Panc1 (cell line): ENCODE data around the gene ORC2. TPM values are rescaled to one million over a fixed set of nuclear protein-coding genes. Genes with fewer than 3 reads are reported as not detected.

Experiments
- ATAC-seq: fragments of 200-7000 bp; cut with Tn5 transposase; 2 replicates; pipeline ENCODE4 v1.9.1; 2020; ENCODE audit warnings: mild to moderate bottlenecking, moderate library complexity
- BruUV-seq: library from RNA; stranded (reverse); fragments of 400-500 nt; replicated peaks from 2 replicates; lab custom pipeline; 2021; lab: Mats Ljungman, UMichigan
- CTCF ChIA-PET: fragments of 300-600 bp; sonication (Branson Sonifier 250); formaldehyde crosslinking; loops from one replicate; lab custom pipeline; 2022; ENCODE audit warnings: antibody characterized with exemption; lab: Charles Lee
- POLR2A ChIA-PET: fragments of 300-600 bp; sonication (Branson Sonifier 250); formaldehyde crosslinking; loops from one replicate; lab custom pipeline; 2022; ENCODE audit warnings: antibody characterized with exemption; lab: Charles Lee
- DNase-seq: peaks from one replicate; pipeline ENCODE4 v3.0.0-alpha.2; 2010; ENCODE audit warnings: low read depth, low spot score
- H3K27ac ChIP-seq: 2 replicates; pipeline ENCODE4 v1.5.1; 2011; ENCODE audit warnings: mild to moderate bottlenecking, low read length, inconsistent platforms
- H3K27me3 ChIP-seq: fragments of 200-500 bp; sonication (Bioruptor generic); 2 replicates; pipeline ENCODE4 v1.6.0; 2014; ENCODE audit warnings: low read length, inconsistent platforms; ENCODE audit not compliant: control insufficient read depth, insufficient read depth
- H3K36me3 ChIP-seq: fragments of 200-500 bp; sonication (Bioruptor generic); 2 replicates; pipeline ENCODE4 v1.5.1; 2014; ENCODE audit warnings: inconsistent platforms, mild to moderate bottlenecking, low read length, moderate library complexity; ENCODE audit not compliant: control insufficient read depth, insufficient read depth
- H3K4me1 ChIP-seq: 2 replicates; pipeline ENCODE4 v1.5.1; 2011; ENCODE audit warnings: inconsistent platforms, mild to moderate bottlenecking, low read length, moderate library complexity; ENCODE audit not compliant: control insufficient read depth, insufficient read depth
- H3K4me3 ChIP-seq, 2 experiments: 2 replicates each; pipeline ENCODE4 v1.5.1; 2011 to 2012; ENCODE audit warnings: low read depth in 2 of 2, low read length in 2 of 2, mild to moderate bottlenecking in 2 of 2, inconsistent platforms in 1 of 2, moderate library complexity in 1 of 2
- H3K9me3 ChIP-seq: fragments of 200-500 bp; sonication (Bioruptor generic); 2 replicates; pipeline ENCODE4 v1.5.1; 2014; ENCODE audit warnings: low read depth, mild to moderate bottlenecking, inconsistent platforms, low read length, moderate library complexity; ENCODE audit not compliant: control insufficient read depth, insufficient read depth
- CTCF ChIP-seq: fragments of 450-650 bp; IDR thresholded peaks from 2 replicates; pipeline ENCODE4 v1.5.1; 2017; ENCODE audit warnings: mild to moderate bottlenecking
- POLR2AphosphoS5 ChIP-seq: IDR thresholded peaks from 2 replicates; pipeline ENCODE4 v1.6.1; 2012; ENCODE audit warnings: mild to moderate bottlenecking, low read depth, low read length, moderate library complexity
- SIN3A ChIP-seq: IDR thresholded peaks from 2 replicates; pipeline ENCODE4 v1.6.1; 2012; ENCODE audit warnings: low read depth, mild to moderate bottlenecking, low read length, moderate library complexity, borderline replicate concordance; ENCODE audit not compliant: insufficient read depth
- TCF7L2 ChIP-seq: IDR thresholded peaks from 2 replicates; pipeline ENCODE4 v1.6.1; 2011; ENCODE audit warnings: mild to moderate bottlenecking, low read depth, low read length, inconsistent platforms
- in situ Hi-C: cut with HindIII; loops from 2 replicates; pipeline ENCODE4 v1.10.0; 2016; ENCODE audit warnings: low sequenced_read_pairs, low pct_unique_long_range_greater_than_20kb
- intact Hi-C: fragments of 100-400 bp; cut with micrococcal nuclease; formaldehyde crosslinking; loops from one replicate; pipeline ENCODE4 v1.10.0; 2022; ENCODE audit not compliant: unreplicated experiment
- total RNA-seq: library from RNA; stranded (reverse); gene quantifications from one replicate; pipeline ENCODE4 v1.2.1, GENCODE V29; 2021; ENCODE audit not compliant: unreplicated experiment
- TF ChIP-seq, protein P1 (sequence below), 2 experiments: IDR thresholded peaks; 2 replicates each; pipeline ENCODE4 v1.6.1; 2011 to 2012; ENCODE audit warnings: low read depth in 2 of 2, control low read depth in 1 of 2, low read length in 1 of 2, mild to moderate bottlenecking in 1 of 2, moderate library complexity in 1 of 2; ENCODE audit not compliant: insufficient read depth in 1 of 2

Gene ORC2
- total RNA-seq, 1 experiment from 2014 or later = 41.8 TPM

GRCh38 chr2:200913654-200914053 lies 49.8 kb downstream of the ORC2 start:
- H3K27me3 ChIP-seq = no peaks in the 10 kb centered on the region
- intact Hi-C loops = no loop called here
- DNase-seq = no peak
- H3K36me3 ChIP-seq = peaks cover 39% of the 10 kb centered on the region
- in situ Hi-C loops = no loop called here
- H3K4me3 ChIP-seq = no peak overlapping the region
- no peaks in the 10 kb centered on the region for H3K9me3 ChIP-seq
- H3K4me1 ChIP-seq = no peaks in the 10 kb centered on the region
- ChIA-PET POLR2A (no interaction called here), CTCF (interaction anchor here (0.7 kb wide), 1 partner anchor 197 kb away, joined by 7 read pairs; no protein-coding TSS in a partner anchor)
- TF ChIP-seq, protein P1, sequence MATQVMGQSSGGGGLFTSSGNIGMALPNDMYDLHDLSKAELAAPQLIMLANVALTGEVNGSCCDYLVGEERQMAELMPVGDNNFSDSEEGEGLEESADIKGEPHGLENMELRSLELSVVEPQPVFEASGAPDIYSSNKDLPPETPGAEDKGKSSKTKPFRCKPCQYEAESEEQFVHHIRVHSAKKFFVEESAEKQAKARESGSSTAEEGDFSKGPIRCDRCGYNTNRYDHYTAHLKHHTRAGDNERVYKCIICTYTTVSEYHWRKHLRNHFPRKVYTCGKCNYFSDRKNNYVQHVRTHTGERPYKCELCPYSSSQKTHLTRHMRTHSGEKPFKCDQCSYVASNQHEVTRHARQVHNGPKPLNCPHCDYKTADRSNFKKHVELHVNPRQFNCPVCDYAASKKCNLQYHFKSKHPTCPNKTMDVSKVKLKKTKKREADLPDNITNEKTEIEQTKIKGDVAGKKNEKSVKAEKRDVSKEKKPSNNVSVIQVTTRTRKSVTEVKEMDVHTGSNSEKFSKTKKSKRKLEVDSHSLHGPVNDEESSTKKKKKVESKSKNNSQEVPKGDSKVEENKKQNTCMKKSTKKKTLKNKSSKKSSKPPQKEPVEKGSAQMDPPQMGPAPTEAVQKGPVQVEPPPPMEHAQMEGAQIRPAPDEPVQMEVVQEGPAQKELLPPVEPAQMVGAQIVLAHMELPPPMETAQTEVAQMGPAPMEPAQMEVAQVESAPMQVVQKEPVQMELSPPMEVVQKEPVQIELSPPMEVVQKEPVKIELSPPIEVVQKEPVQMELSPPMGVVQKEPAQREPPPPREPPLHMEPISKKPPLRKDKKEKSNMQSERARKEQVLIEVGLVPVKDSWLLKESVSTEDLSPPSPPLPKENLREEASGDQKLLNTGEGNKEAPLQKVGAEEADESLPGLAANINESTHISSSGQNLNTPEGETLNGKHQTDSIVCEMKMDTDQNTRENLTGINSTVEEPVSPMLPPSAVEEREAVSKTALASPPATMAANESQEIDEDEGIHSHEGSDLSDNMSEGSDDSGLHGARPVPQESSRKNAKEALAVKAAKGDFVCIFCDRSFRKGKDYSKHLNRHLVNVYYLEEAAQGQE (IDR thresholded peaks at IDR 0.05; ENCODE audit: insufficient read depth in 1 of 2, low read depth in 2 of 2, low read length in 1 of 2) = no peak
- TF ChIP-seq CTCF = no peak
- no peak for TF ChIP-seq TCF7L2
- TF ChIP-seq SIN3A = no peak
- TF ChIP-seq POLR2AphosphoS5 = no peak
- no peak for ATAC-seq
- no TSS peak for BruUV-seq
- H3K27ac ChIP-seq = no peak overlapping the region

GRCh38 chr2:200909958-200910357 lies 53.5 kb downstream of the ORC2 start:
- Histone ChIP-seq H3K9me3 (no peaks in the 10 kb centered on the region), H3K36me3 (peaks cover 30% of the 10 kb centered on the region), H3K27me3 (no peaks in the 10 kb centered on the region), H3K27ac (no peak overlapping the region), H3K4me1 (no peaks in the 10 kb centered on the region), H3K4me3 (no peak overlapping the region)
- ChIA-PET POLR2A (interaction anchor here (0.6 kb wide), 1 partner anchor 269 kb away, joined by 3 read pairs; no protein-coding TSS in a partner anchor), CTCF (no interaction called here)
- intact Hi-C loops = loop anchor here (5.0 kb wide), 1 partner anchor 157 kb away; no protein-coding TSS in a partner anchor
- DNase-seq (no peak), ATAC-seq (no peak)
- TF ChIP-seq CTCF = no peak
- TF ChIP-seq, protein P1 (IDR thresholded peaks at IDR 0.05; ENCODE audit: insufficient read depth in 1 of 2, low read depth in 2 of 2, low read length in 1 of 2) = no peak
- TF ChIP-seq TCF7L2 = no peak
- TF ChIP-seq SIN3A = no peak
- TF ChIP-seq POLR2AphosphoS5 = no peak
- BruUV-seq = no TSS peak
- in situ Hi-C loops = no loop called here
